NOMO-1 treated with dmso at 0.1 percent for 144 hours (cell line): ENCODE data around the gene RAB19.

ENCODE experiments used
- DNase-seq: peaks from one replicate; lab custom pipeline; 2025; ENCODE audit not compliant: unreplicated experiment; lab: John Stamatoyannopoulos, UW

RAB19 gene

GRCh38 chr7:140403878-140404564, at the start of gene RAB19:
RAB19 (plus strand) TSS chr7:140404058; CDS start chr7:140407647, 3,589 bp downstream.
- no peak for DNase-seq

GRCh38 chr7:140358024-140358411, 45.8 kb upstream of the RAB19 start:
- DNase-seq, result no peak

GRCh38 chr7:140358412-140359051, 45.3 kb upstream of the RAB19 start:
- DNase-seq, result no peak

GRCh38 chr7:140360697-140361229, 43.1 kb upstream of the RAB19 start:
- no peak for DNase-seq

- no peak for DNase-seq
Measured at GRCh38 chr7:140364819-140365218, 39.0 kb upstream of the RAB19 start.

- DNase-seq, result no peak
Measured at GRCh38 chr7:140367528-140367927, 36.3 kb upstream of the RAB19 start.

- DNase-seq, result no peak
Measured at GRCh38 chr7:140369294-140369693, 34.6 kb upstream of the RAB19 start.

- no peak for DNase-seq
Measured at GRCh38 chr7:140375323-140375722, 28.5 kb upstream of the RAB19 start.

GRCh38 chr7:140375892-140376730, 27.7 kb upstream of the RAB19 start:
- no peak for DNase-seq

- no peak for DNase-seq
Measured at GRCh38 chr7:140383954-140384713, 19.7 kb upstream of the RAB19 start.

- DNase-seq, result no peak
Measured at GRCh38 chr7:140384894-140385545, 18.8 kb upstream of the RAB19 start.

- DNase-seq, result no peak
Measured at GRCh38 chr7:140389445-140389844, 14.4 kb upstream of the RAB19 start.

- DNase-seq, result no peak
Measured at GRCh38 chr7:140390034-140390433, 13.8 kb upstream of the RAB19 start.

- DNase-seq, result peak; percentile 26
Measured at GRCh38 chr7:140390466-140391190, 13.2 kb upstream of the RAB19 start.

GRCh38 chr7:140391634-140392033, 12.2 kb upstream of the RAB19 start:
- DNase-seq, result no peak

- DNase-seq, result no peak
Measured at GRCh38 chr7:140393756-140394306, 10.0 kb upstream of the RAB19 start.

GRCh38 chr7:140397784-140398750, 5.8 kb upstream of the RAB19 start, which contains the start of gene SLC37A3:
SLC37A3 (minus strand) TSS chr7:140398530; CDS start chr7:140382526, 16,004 bp downstream.
- no peak for DNase-seq

GRCh38 chr7:140398821-140399220, 5.0 kb upstream of the RAB19 start:
- no peak for DNase-seq
